Peyer's patch (tissue), 4 donors: ENCODE data around the gene MAP3K13. TPM values are rescaled to one million over a fixed set of nuclear protein-coding genes. Genes with fewer than 3 reads are reported as not detected.

ENCODE experiments used
- DNase-seq, 3 donors: peaks; one replicate each; pipeline ENCODE4 v3.0.0-alpha.2; 2017 to 2019
- H3K27ac ChIP-seq, 4 donors: fragments of 200-600 bp; sonication (generic); one replicate each; pipeline ENCODE4 v1.5.1; 2016 to 2019
- H3K27me3 ChIP-seq, 2 donors: fragments of 200-600 bp; sonication (generic); one replicate each; pipeline ENCODE4 v1.5.1; 2019
- H3K36me3 ChIP-seq, 3 donors: fragments of 200-600 bp; sonication (generic); one replicate each; pipeline ENCODE4 v1.5.1; 2016 to 2019
- H3K4me1 ChIP-seq, 4 donors: fragments of 200-600 bp; sonication (generic); one replicate each; pipeline ENCODE4 v1.5.1; 2016 to 2019
- H3K4me3 ChIP-seq, 4 donors: fragments of 200-600 bp; sonication (generic); 1 replicate in 3 of 4; 2 replicates in 1 of 4; pipeline ENCODE4 v1.5.1; 2016 to 2019; ENCODE audit warnings: mild to moderate bottlenecking in 1 of 4
- H3K9me3 ChIP-seq, 4 donors: fragments of 200-600 bp; sonication (generic); one replicate each; pipeline ENCODE4 v1.5.1; 2016 to 2019; ENCODE audit warnings: mild to moderate bottlenecking in 1 of 4
- POLR2A ChIP-seq, 2 donors: fragments of 450-650 bp; IDR thresholded peaks; one replicate each; pipeline ENCODE4 v1.5.1; 2017; ENCODE audit warnings: antibody characterized with exemption in 2 of 2, mild to moderate bottlenecking in 2 of 2, moderate library complexity in 2 of 2
- total RNA-seq, 4 donors: library from RNA; depleted of rRNA; stranded (reverse); fragments of >200 nt; gene quantifications; one replicate each; pipeline ENCODE4 v1.1.0, GENCODE V29; 2016
- TF ChIP-seq, protein P1 (sequence below), 6 experiments: fragments of 450-650 bp in 4 of 6; fragments of 200-600 bp in 2 of 6; sonication (generic) in 1 of 6; IDR thresholded peaks; one replicate each; pipeline ENCODE4 v1.5.1; 2017 to 2019; ENCODE audit warnings: antibody characterized with exemption in 6 of 6, mild to moderate bottlenecking in 3 of 6, moderate library complexity in 1 of 6

Gene MAP3K13
- total RNA-seq, 4 donors from 2014 or later: 40.4 to 60.2 (median 52.1) TPM

DNA sequence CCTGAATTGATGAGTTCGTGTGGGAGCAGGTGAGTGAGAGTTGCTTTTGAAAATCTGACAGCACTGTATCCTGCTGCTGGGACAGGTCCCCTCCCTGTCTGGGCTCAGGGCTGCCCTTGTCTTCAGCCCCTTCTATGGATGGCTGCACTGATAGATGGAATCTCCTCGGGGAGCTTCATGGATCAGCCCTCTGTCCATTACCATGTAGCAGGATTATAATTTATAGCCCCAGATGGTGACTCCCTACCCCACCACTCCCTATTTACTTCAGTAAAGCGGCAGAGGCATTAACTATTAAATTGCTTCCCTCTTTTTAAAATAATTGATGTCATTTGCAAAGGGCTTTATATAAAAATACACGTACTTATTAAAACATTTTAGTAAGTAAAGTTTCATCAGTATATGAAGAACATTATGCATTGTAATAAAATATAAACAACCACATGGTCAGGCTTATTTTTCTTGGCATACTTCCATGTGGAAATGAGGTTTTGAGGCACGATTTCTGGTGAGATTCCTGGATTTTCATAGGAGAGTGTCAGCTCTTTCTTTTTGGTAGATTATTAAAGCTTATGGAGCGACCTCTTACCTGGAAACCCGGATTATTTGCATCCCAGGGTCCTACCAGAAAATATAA is 38.5 kb downstream of the MAP3K13 start:
- H3K27ac ChIP-seq: no peak overlapping the region
- H3K4me3 ChIP-seq: no peak overlapping the region
- no peaks in the 10 kb centered on the region for H3K36me3 ChIP-seq
- TF ChIP-seq, protein P1, sequence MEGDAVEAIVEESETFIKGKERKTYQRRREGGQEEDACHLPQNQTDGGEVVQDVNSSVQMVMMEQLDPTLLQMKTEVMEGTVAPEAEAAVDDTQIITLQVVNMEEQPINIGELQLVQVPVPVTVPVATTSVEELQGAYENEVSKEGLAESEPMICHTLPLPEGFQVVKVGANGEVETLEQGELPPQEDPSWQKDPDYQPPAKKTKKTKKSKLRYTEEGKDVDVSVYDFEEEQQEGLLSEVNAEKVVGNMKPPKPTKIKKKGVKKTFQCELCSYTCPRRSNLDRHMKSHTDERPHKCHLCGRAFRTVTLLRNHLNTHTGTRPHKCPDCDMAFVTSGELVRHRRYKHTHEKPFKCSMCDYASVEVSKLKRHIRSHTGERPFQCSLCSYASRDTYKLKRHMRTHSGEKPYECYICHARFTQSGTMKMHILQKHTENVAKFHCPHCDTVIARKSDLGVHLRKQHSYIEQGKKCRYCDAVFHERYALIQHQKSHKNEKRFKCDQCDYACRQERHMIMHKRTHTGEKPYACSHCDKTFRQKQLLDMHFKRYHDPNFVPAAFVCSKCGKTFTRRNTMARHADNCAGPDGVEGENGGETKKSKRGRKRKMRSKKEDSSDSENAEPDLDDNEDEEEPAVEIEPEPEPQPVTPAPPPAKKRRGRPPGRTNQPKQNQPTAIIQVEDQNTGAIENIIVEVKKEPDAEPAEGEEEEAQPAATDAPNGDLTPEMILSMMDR (IDR thresholded peaks at IDR 0.05): no peak
- no peak for TF ChIP-seq POLR2A (IDR thresholded peaks at IDR 0.05)
- no peaks in the 10 kb centered on the region for H3K4me1 ChIP-seq
- no peak for DNase-seq
- H3K9me3 ChIP-seq: no peaks in the 10 kb centered on the region
- H3K27me3 ChIP-seq: no peaks in the 10 kb centered on the region

DNA sequence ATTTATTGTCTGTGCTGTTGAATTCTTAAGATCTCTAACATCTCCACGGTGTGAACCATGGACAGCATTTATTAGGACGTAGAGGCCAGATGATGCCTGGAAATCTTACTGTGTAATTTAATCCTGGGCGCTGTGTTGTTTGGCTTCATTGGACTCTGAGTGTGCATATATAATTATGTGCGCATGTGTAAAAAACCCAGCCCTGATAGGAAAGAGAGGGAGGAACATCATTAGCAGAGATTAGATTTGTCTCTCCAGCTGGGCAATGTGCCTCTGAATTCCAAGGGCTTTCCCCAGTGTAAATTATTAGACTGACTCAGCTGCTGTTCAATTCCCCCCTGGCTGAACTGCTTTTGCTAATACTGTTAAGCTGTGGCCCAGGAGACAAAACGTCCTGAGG is 39.6 kb downstream of the MAP3K13 start:
- no peak for DNase-seq
- H3K4me1 ChIP-seq: no peaks in the 10 kb centered on the region
- H3K9me3 ChIP-seq: no peaks in the 10 kb centered on the region
- no peak overlapping the region for H3K4me3 ChIP-seq
- TF ChIP-seq, protein P1 (IDR thresholded peaks at IDR 0.05): no peak
- TF ChIP-seq POLR2A (IDR thresholded peaks at IDR 0.05): no peak
- H3K36me3 ChIP-seq: no peaks in the 10 kb centered on the region
- H3K27ac ChIP-seq: no peak overlapping the region
- no peaks in the 10 kb centered on the region for H3K27me3 ChIP-seq

DNA sequence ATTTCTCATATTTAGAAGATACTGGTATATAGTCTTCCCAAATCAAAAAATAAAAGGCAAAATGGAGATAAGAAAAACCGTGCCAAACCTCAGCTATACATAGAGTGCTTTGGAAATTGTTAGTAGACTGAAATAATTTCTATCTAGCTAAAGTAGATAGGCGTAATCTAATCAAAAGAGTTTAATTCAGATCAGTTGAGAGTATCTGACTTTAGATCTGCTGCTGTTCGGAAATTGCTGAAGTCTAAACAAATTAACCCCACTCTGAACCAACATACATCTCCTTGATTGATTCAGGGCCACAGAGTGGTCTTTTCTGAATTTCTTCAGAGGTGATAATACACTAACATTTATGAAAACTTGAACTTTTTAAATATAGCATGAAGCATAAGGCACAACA is 40.1 kb downstream of the MAP3K13 start:
- Histone ChIP-seq H3K27me3 (no peaks in the 10 kb centered on the region), H3K27ac (no peak overlapping the region), H3K36me3 (no peaks in the 10 kb centered on the region), H3K4me1 (no peaks in the 10 kb centered on the region), H3K4me3 (no peak overlapping the region), H3K9me3 (no peaks in the 10 kb centered on the region)
- DNase-seq: no peak
- TF ChIP-seq POLR2A (IDR thresholded peaks at IDR 0.05): no peak
- TF ChIP-seq, protein P1 (IDR thresholded peaks at IDR 0.05): no peak

- Histone ChIP-seq H3K9me3 (no peaks in the 10 kb centered on the region), H3K27ac (no peak overlapping the region), H3K4me3 (no peak overlapping the region), H3K27me3 (no peaks in the 10 kb centered on the region), H3K36me3 (no peaks in the 10 kb centered on the region), H3K4me1 (no peaks in the 10 kb centered on the region)
- TF ChIP-seq POLR2A (IDR thresholded peaks at IDR 0.05): no peak
- TF ChIP-seq, protein P1 (IDR thresholded peaks at IDR 0.05): no peak
- no peak for DNase-seq
These were observed 42.3 kb downstream of the MAP3K13 start for GRCh38 chr3:185405243-185405642.

- no peaks in the 10 kb centered on the region for H3K36me3 ChIP-seq
- H3K27me3 ChIP-seq: no peaks in the 10 kb centered on the region
- no peak overlapping the region for H3K4me3 ChIP-seq
- H3K9me3 ChIP-seq: no peaks in the 10 kb centered on the region
- no peak overlapping the region for H3K27ac ChIP-seq
- DNase-seq: no peak
- no peaks in the 10 kb centered on the region for H3K4me1 ChIP-seq
- no peak for TF ChIP-seq POLR2A (IDR thresholded peaks at IDR 0.05)
- TF ChIP-seq, protein P1 (IDR thresholded peaks at IDR 0.05): no peak
These were observed 42.7 kb downstream of the MAP3K13 start for GRCh38 chr3:185405664-185406063.
